Left lung (tissue), 10 donors: ENCODE results near the gene ATL1. TPM values are rescaled to one million over a fixed set of nuclear protein-coding genes. Genes with fewer than 3 reads are reported as not detected.

Source experiments
- ATAC-seq: fragments of 200-7000 bp; cut with Tn5 transposase; one replicate; pipeline ENCODE4 v1.9.1; 2020; ENCODE audit warnings: moderate library complexity
- DNase-seq, 4 donors: peaks; one replicate each; pipeline ENCODE4 v3.0.0-alpha.2; 2013 to 2020
- H3K27ac ChIP-seq, 2 donors: fragments of 200-600 bp; sonication (generic) in 1 of 2; one replicate each; pipeline versions ENCODE4 v1.5.0 to v1.8.0; 2020 to 2021
- H3K27me3 ChIP-seq, 2 donors: fragments of 200-600 bp; sonication (generic) in 1 of 2; one replicate each; pipeline versions ENCODE4 v1.5.0 to v1.8.0; 2020 to 2021
- H3K36me3 ChIP-seq, 2 donors: fragments of 200-600 bp; sonication (generic) in 1 of 2; one replicate each; pipeline versions ENCODE4 v1.5.0 to v1.8.0; 2020 to 2021
- H3K4me1 ChIP-seq, 2 donors: fragments of 200-600 bp; one replicate each; pipeline ENCODE4 v1.8.0; 2021
- H3K4me3 ChIP-seq, 2 donors: fragments of 200-600 bp; sonication (generic) in 1 of 2; one replicate each; pipeline versions ENCODE4 v1.5.0 to v1.8.0; 2020 to 2021; ENCODE audit warnings: mild to moderate bottlenecking in 1 of 2
- H3K9me3 ChIP-seq, 2 donors: fragments of 200-600 bp; sonication (generic) in 1 of 2; one replicate each; pipeline versions ENCODE4 v1.5.0 to v1.8.0; 2020 to 2021
- CTCF ChIP-seq, 2 donors: fragments of 200-600 bp; sonication (generic) in 1 of 2; IDR thresholded peaks; one replicate each; pipeline versions ENCODE4 v1.5.0 to v1.8.0; 2021; ENCODE audit warnings: antibody characterized with exemption in 2 of 2
- intact Hi-C, 2 donors: fragments of 100-400 bp; cut with DNase I; formaldehyde crosslinking; loops; one replicate each; pipeline versions ENCODE4 v1.11.2 to v1.14.2; 2022
- polyA plus RNA-seq, 6 donors: library from polyadenylated mRNA; unstranded; fragments of 120-200 nt; gene quantifications; one replicate each; pipeline ENCODE4 v1.2.1, GENCODE V29; 2013; ENCODE audit not compliant: insufficient read length in 6 of 6
- total RNA-seq, 2 donors: library from RNA; stranded (reverse); fragmentation: NEBNext Ultra II Directional; extraction: Animal tissue kit (Norgen Biotek cat#: 25700); gene quantifications; one replicate each; pipeline ENCODE4 v1.2.1, GENCODE V29; 2021
- donor health status: DM: no; HTN: yes; CAD: no.
- donor health status: DM: no; HTN: no; CAD: no.

The ATL1 gene
- total and polyA plus RNA-seq, 8 donors, result 5.4 to 10.8 (median 7.7) TPM

GRCh38 chr14:50610465-50610864 lies 50.5 kb downstream of the ATL1 start:
- Histone ChIP-seq H3K9me3 (no peaks in the 10 kb centered on the region), H3K36me3 (no peaks in the 10 kb centered on the region), H3K27ac (no peak overlapping the region), H3K4me3 (no peak overlapping the region), H3K4me1 (no peaks in the 10 kb centered on the region), H3K27me3 (no peaks in the 10 kb centered on the region)
- intact Hi-C loops, result no loop called here
- no peak for ATAC-seq
- no peak for TF ChIP-seq CTCF (IDR thresholded peaks at IDR 0.05)
- no peak for DNase-seq

GRCh38 chr14:50612806-50613205 lies 52.9 kb downstream of the ATL1 start:
- Histone ChIP-seq H3K27me3 (no peaks in the 10 kb centered on the region), H3K4me1 (no peaks in the 10 kb centered on the region), H3K36me3 (no peaks in the 10 kb centered on the region), H3K27ac (no peak overlapping the region), H3K9me3 (no peaks in the 10 kb centered on the region), H3K4me3 (no peak overlapping the region)
- intact Hi-C loops, result no loop called here
- ATAC-seq, result no peak
- DNase-seq, result no peak
- no peak for TF ChIP-seq CTCF (IDR thresholded peaks at IDR 0.05)

- H3K9me3 ChIP-seq, result no peaks in the 10 kb centered on the region
- no peak overlapping the region for H3K4me3 ChIP-seq
- TF ChIP-seq CTCF (IDR thresholded peaks at IDR 0.05), result no peak
- H3K36me3 ChIP-seq, result no peaks in the 10 kb centered on the region
- DNase-seq, result no peak
- H3K27ac ChIP-seq, result no peak overlapping the region
- no peaks in the 10 kb centered on the region for H3K4me1 ChIP-seq
- intact Hi-C loops, result no loop called here
- no peak for ATAC-seq
- H3K27me3 ChIP-seq, result no peaks in the 10 kb centered on the region
These were observed 55.1 kb downstream of the ATL1 start for GRCh38 chr14:50615056-50615455.

- DNase-seq (no peak), ATAC-seq (no peak)
- Histone ChIP-seq H3K4me3 (no peak overlapping the region), H3K9me3 (no peaks in the 10 kb centered on the region), H3K36me3 (no peaks in the 10 kb centered on the region), H3K27me3 (no peaks in the 10 kb centered on the region), H3K27ac (no peak overlapping the region), H3K4me1 (no peaks in the 10 kb centered on the region)
- intact Hi-C loops, result no loop called here
- no peak for TF ChIP-seq CTCF (IDR thresholded peaks at IDR 0.05)
These were observed 55.6 kb downstream of the ATL1 start for GRCh38 chr14:50615552-50615951.

GRCh38 chr14:50616275-50616674 lies 56.3 kb downstream of the ATL1 start:
- no peaks in the 10 kb centered on the region for H3K36me3 ChIP-seq
- no peaks in the 10 kb centered on the region for H3K9me3 ChIP-seq
- intact Hi-C loops, result no loop called here
- H3K27me3 ChIP-seq, result no peaks in the 10 kb centered on the region
- H3K4me3 ChIP-seq, result no peak overlapping the region
- DNase-seq (no peak), ATAC-seq (no peak)
- no peaks in the 10 kb centered on the region for H3K4me1 ChIP-seq
- H3K27ac ChIP-seq, result no peak overlapping the region
- TF ChIP-seq CTCF (IDR thresholded peaks at IDR 0.05), result no peak
